HG03469 (cell line): ENCODE data around the gene BSND.

Experiments used
- ATAC-seq: cut with Tn5 transposase; IDR thresholded peaks from one replicate; pipeline ENCODE4 v1.9.1; 2021; ENCODE audit warnings: mild to moderate bottlenecking, moderate library complexity, moderate number of reproducible peaks; ENCODE audit not compliant: unreplicated experiment

BSND gene

DNA sequence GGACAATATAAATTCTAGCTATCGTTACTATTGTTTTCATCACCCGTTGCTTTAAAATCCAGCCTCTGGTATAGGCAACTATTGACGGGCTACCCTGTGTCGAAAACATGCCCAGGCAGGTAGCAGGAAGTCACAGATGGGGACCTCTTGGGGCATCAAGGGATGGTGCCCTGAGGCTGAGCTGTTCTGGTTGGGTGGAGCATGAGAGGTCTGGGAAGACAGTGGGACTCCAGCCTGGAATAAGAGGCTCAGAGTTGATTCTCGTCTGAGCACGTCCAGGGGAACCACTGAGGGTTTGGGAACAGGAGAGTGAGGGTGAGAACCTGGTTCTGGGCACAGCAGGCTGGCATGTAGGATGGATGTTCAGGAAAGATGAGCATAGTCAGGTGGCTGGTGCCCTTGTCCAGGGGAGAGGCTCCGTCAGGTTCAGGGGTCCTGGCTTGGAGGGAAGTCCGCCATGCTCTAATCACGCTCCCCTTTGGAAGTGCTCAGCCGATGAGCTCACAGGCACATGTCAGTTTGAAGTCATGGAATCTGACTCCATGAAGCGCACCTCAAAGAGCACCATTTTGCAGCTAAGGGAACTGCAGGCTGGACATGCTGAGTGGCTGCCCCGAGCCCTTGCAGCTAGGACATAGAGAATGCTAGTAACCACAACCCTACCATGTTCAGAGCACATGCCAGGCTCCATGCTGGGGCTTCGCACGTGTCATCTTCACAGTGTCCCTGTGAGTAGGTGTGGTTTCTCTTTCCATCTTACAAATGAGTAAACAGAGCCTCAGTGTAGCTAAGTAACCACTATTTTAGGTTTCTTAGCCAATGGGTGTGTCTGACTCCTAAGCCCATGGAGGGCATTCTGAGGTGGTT lies 61.6 kb downstream of the BSND start:
- ATAC-seq: no peak

- ATAC-seq: no peak
These were observed 62.4 kb downstream of the BSND start for GRCh38 chr1:55061000-55061705.
